ENCODE results near the gene FAM174B. TPM values are rescaled to one million over a fixed set of nuclear protein-coding genes. Genes with fewer than 3 reads are reported as not detected.
A peak's percentile ranks its signal among the peaks of the same experiment; 100 is the strongest.

Gene FAM174B
- 1 to 10 TPM; 4.0 to 4.9 TPM for total RNA-seq

DNA sequence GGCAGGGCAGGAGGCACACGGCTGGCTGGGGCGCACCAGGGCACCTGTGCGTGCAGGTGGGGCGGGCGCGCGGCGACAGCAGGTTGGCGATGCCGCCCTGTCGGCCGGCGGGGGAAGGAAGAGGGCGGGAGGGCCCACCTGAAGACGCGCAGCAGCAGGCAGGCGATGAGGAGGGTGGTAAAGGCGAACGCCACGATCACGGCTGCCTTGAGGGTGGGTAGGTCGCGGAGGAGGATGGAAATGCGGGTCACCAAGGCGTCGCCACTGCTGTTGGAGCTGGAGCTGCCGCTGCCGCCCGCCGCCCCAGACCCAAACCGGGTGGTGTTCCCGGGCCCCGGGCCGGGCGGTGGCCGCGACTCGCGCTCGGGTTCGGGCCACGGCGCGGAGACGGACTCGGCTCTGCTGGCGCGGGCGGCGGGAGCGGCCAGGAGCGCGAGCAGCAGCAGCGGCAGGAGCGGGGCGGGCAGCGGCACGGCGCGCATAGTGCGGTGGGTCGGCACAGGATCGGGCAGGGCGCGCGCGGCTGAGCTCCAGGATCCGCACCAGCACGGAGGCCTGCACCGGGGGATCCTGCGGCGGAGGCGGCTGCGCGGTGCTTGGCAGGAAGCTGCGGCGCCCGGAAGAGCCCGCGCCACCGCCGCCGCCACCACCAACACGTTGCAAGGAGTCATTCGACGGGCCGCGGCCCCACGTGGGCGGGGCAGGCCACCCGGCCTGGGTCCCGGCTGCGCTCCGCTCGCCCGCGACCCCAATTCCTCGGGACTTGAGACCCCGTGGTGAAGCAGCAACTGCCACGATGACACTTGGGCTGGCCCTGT, at the start of gene FAM174B:
TSS of gene FAM174B (minus strand) at position 598 of the 818 bp plus-strand sequence.
- ChIA-PET CTCF (interaction anchor here (0.6 kb wide), 1 partner anchor 162 kb away, joined by 4 read pairs; no protein-coding TSS in a partner anchor), POLR2A (no interaction called here)
- Mint-ChIP-seq H3K4me3 (peak within 1 kb of the TSS; percentile 66), H3K36me3 (ENCODE audit: low read depth) (peaks cover 2% of the 10 kb centered on the region), H3K4me1 (peaks cover 8% of the 10 kb centered on the region), H3K27ac (no peak within 1 kb of the TSS), H3K27me3 (peaks cover 25% of the 10 kb centered on the region), H3K9me3 (ENCODE audit: low read depth) (no peaks in the 10 kb centered on the region)
- ATAC-seq: peak; percentile 79
- intact Hi-C loops (cut with DNase I, micrococcal nuclease): loop anchor here in 1 of 2 experiments (2.0 kb wide), 1 partner anchor 29 kb away; no protein-coding TSS in a partner anchor
- DNase-seq: peak; percentile 66

DNA sequence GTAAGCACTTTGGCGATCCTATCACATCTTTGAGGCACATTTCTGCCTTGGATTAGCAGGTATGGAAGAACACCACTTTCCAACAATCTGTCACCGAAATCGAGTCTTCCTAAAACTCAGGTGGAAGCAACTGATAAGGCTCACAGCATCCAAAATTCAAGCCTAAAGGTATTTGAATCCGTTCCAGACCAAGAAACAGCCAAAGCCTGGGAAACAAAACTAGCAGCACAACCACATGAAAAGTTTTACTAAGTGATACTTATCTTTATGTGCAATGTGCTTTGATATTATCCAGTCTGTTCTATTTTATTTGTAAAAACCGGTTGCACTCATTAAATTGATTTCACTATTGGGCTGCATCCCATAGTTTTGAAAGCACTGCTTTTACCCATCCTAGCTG, 40.5 kb upstream of the FAM174B start:
- Mint-ChIP-seq H3K27me3 (peaks cover 2% of the 10 kb centered on the region), H3K4me1 (no peaks in the 10 kb centered on the region), H3K4me3 (no peak overlapping the region), H3K9me3 (ENCODE audit: low read depth) (peaks cover 4% of the 10 kb centered on the region), H3K27ac (no peak overlapping the region), H3K36me3 (ENCODE audit: low read depth) (peaks cover 4% of the 10 kb centered on the region)
- no peak for ATAC-seq
- POLR2A ChIA-PET: no interaction called here
- intact Hi-C loops (cut with DNase I, micrococcal nuclease): no loop called here
- DNase-seq: no peak
- CTCF ChIA-PET: no interaction called here

DNA sequence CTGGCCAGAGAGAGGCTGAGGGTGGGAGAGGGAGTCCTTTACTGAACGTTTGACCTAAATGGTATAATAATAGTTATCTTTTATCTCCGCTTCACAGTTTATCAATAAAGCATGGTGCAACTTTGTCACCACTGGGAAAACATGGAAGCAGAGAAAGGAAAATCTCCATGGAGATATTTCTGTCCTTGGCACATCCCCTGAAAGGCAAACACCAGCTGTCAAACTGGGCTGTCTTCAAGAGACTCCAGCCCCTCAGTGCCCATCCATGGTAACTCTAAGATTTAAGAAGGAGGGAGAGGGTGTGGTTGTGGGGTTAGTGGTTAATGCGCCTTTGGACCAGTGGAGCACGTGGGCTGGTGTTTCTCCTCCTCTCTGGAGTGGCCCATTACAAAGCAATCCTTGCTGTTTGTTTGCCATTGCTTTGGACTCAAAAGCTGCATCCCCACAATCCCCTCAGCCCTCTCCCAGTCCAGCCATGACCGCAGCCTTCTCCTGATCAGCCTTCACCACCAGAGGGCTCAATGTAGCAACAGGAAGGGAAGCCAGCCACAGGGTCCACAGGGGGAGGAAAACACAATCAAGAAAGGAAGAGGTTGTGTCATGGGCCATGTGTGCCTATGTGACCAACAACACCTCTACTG, 38.2 kb upstream of the FAM174B start:
- H3K4me3 Mint-ChIP-seq: no peak overlapping the region
- POLR2A ChIA-PET: no interaction called here
- peaks cover 6% of the 10 kb centered on the region for H3K9me3 Mint-ChIP-seq (ENCODE audit: low read depth)
- CTCF ChIA-PET: no interaction called here
- H3K36me3 Mint-ChIP-seq (ENCODE audit: low read depth): peaks cover 3% of the 10 kb centered on the region
- intact Hi-C loops (cut with DNase I, micrococcal nuclease): no loop called here
- H3K27ac Mint-ChIP-seq: no peak overlapping the region
- no peaks in the 10 kb centered on the region for H3K27me3 Mint-ChIP-seq
- DNase-seq (no peak), ATAC-seq (no peak)
- H3K4me1 Mint-ChIP-seq: no peaks in the 10 kb centered on the region

DNA sequence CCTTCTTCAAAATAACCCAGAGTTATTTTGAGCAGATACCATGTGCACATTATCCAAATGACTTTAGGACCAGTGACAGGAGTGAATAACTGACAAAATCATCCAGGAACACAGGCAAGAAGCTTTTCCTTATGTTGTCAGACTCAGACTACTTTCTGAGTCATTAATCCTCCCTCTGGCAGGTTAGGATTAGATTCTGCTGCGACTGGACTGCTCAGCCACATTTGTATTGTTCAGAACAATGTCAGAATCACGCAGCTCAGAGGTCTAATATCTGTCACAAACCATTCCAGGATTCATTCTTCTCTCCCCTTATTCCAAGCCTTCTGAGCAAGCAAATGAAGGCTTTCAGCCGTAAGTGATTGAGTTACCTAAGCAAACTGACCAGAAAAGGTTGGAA, 34.8 kb upstream of the FAM174B start:
- ChIA-PET POLR2A (no interaction called here), CTCF (no interaction called here)
- Mint-ChIP-seq H3K27ac (no peak overlapping the region), H3K4me3 (no peak overlapping the region), H3K4me1 (no peaks in the 10 kb centered on the region), H3K9me3 (ENCODE audit: low read depth) (peaks cover 6% of the 10 kb centered on the region), H3K36me3 (ENCODE audit: low read depth) (no peaks in the 10 kb centered on the region), H3K27me3 (no peaks in the 10 kb centered on the region)
- ATAC-seq (no peak), DNase-seq (no peak)
- intact Hi-C loops (cut with DNase I, micrococcal nuclease): no loop called here

DNA sequence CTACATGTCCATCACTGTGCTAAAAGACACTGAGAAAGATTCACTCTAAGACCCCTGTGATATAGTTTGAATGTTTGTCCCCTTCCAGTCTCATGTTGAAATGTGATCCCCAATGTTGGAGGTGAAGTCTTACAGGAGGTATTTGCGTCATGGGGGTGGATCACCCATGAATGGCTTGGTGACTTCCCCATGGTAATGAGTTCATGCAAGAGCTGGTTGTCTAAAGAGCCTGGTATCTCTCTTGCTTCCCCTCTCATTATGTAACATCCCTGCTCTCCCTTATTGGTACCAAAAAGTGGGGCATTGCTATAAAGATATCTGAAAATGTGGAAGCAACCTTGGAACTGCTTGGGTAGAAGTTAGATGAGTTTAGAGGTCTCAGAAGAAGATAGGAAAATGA, 32.2 kb upstream of the FAM174B start:
- DNase-seq (no peak), ATAC-seq (no peak)
- intact Hi-C loops (cut with DNase I, micrococcal nuclease): no loop called here
- no peaks in the 10 kb centered on the region for H3K4me1 Mint-ChIP-seq
- CTCF ChIA-PET: interaction anchor here (1.1 kb wide), 1 partner anchor 22 kb away, joined by 3 read pairs; no protein-coding TSS in a partner anchor
- H3K4me3 Mint-ChIP-seq: no peak overlapping the region
- H3K36me3 Mint-ChIP-seq (ENCODE audit: low read depth): no peaks in the 10 kb centered on the region
- H3K27ac Mint-ChIP-seq: no peak overlapping the region
- H3K27me3 Mint-ChIP-seq: no peaks in the 10 kb centered on the region
- H3K9me3 Mint-ChIP-seq (ENCODE audit: low read depth): peaks cover 6% of the 10 kb centered on the region
- POLR2A ChIA-PET: no interaction called here

DNA sequence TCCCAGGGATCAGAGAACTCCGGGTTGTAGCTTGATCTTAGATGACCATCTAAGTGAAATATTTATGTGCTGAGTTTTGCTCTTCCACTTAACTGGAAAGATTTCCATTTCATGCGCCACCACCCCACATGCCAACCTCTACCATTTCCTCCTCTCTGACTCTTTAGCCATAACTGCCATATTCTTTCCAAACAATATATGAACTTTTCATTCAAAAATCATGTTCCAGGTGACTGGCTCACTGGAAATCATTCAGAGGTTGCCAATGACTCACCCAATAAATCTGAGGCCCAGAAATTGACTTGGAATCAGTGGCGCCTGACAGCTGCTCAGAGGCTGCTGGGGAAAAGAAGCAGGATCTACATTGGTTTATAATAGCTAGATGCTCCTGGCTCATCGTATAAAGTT, 31.6 kb upstream of the FAM174B start:
- ChIA-PET POLR2A (no interaction called here), CTCF (no interaction called here)
- H3K36me3 Mint-ChIP-seq (ENCODE audit: low read depth): no peaks in the 10 kb centered on the region
- no peak overlapping the region for H3K27ac Mint-ChIP-seq
- DNase-seq: no peak
- H3K4me1 Mint-ChIP-seq: no peaks in the 10 kb centered on the region
- intact Hi-C loops (cut with DNase I, micrococcal nuclease): no loop called here
- ATAC-seq: no peak
- H3K4me3 Mint-ChIP-seq: no peak overlapping the region
- H3K9me3 Mint-ChIP-seq (ENCODE audit: low read depth): peaks cover 6% of the 10 kb centered on the region
- H3K27me3 Mint-ChIP-seq: no peaks in the 10 kb centered on the region

DNA sequence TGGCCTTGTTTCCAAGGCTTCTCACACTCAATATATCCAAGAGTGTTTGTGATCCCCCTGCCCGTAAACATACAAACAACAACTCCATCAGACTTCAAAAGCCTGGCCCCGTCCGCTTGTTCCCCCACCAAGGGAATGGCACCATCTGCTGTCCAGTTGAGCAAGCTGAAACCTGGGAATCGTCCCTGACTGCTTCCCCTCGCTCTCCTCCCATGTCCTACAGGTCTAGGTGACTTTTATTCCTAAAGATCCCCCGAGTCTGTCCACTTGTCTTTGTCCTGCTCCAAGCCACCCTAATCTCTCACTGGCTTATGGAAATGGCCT, 27.9 kb upstream of the FAM174B start:
- ATAC-seq (no peak), DNase-seq (peak; percentile 16)
- intact Hi-C loops (cut with DNase I, micrococcal nuclease): no loop called here
- peaks cover 3% of the 10 kb centered on the region for H3K27me3 Mint-ChIP-seq
- CTCF ChIA-PET: interaction anchor here (0.7 kb wide), 1 partner anchor 352 kb away, joined by 3 read pairs; no protein-coding TSS in a partner anchor
- H3K4me3 Mint-ChIP-seq: no peak overlapping the region
- peaks cover 3% of the 10 kb centered on the region for H3K9me3 Mint-ChIP-seq (ENCODE audit: low read depth)
- POLR2A ChIA-PET: no interaction called here
- H3K36me3 Mint-ChIP-seq (ENCODE audit: low read depth): no peaks in the 10 kb centered on the region
- no peak overlapping the region for H3K27ac Mint-ChIP-seq
- no peaks in the 10 kb centered on the region for H3K4me1 Mint-ChIP-seq

DNA sequence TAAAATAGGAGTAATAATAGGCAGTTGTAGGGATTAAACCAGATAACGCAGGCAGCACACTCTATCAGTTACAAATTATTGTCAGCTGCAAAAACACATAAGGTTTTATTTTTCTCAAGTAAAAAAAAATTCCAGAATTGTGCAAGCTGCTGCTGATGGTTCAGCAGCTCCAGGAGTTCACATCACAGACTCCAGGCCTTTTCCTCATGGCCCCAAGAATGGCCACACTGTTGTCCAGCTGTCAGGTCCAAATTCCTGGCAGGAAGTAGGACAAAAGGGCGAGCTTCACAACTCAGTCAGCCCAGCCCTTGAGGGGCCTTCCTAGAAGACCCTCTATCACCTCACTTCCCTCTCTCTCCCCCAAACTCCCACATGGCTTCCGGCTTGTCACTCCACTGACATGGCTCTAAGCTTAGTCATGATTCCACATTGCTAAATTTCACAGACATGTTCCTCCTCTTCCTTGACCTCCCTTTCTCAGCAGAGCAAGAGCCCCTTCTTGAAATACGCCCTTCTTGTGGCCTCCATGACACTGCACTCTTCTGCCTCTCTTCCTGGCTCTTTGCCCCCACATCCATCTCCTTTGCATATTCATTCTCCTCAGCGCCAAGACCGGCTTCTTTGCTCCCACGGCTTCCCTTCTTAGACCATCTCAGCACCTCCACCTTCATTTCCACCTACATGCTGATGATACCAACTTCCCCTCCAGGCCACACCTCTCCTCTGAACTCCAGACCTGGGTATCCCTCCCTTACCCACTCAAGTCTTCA, 27.4 kb upstream of the FAM174B start:
- peaks cover 1% of the 10 kb centered on the region for H3K9me3 Mint-ChIP-seq (ENCODE audit: low read depth)
- H3K4me3 Mint-ChIP-seq: no peak overlapping the region
- H3K36me3 Mint-ChIP-seq (ENCODE audit: low read depth): no peaks in the 10 kb centered on the region
- ChIA-PET POLR2A (no interaction called here), CTCF (interaction anchor here (0.7 kb wide), 1 partner anchor 353 kb away, joined by 3 read pairs; no protein-coding TSS in a partner anchor)
- H3K27me3 Mint-ChIP-seq: peaks cover 8% of the 10 kb centered on the region
- H3K4me1 Mint-ChIP-seq: no peaks in the 10 kb centered on the region
- no peak for ATAC-seq
- no peak for DNase-seq
- intact Hi-C loops (cut with DNase I, micrococcal nuclease): no loop called here
- no peak overlapping the region for H3K27ac Mint-ChIP-seq

DNA sequence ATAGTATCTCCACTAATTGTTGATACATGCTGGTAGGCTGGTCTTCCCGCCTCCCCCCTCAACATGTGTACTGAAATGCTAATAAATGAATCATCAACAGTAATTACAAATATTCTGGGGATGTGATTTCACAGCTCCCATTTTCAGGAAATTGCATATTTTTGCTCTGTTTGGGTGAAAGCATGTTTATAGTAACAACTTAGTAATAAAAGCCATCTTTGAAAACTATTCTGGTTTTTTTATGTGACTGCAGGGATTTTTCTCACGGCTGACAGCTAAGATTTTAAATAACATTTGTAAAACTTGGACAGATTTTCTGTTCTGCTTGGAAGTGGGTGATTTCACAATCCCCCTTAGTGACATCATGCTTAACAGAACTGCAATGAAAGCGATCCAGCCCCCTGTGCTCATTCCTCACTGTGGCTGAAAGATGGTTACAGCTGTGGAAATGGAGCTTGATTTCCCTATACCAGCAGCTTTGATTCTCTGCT, 25.6 kb upstream of the FAM174B start:
- H3K9me3 Mint-ChIP-seq (ENCODE audit: low read depth): no peaks in the 10 kb centered on the region
- ChIA-PET POLR2A (no interaction called here), CTCF (interaction anchor here (1.3 kb wide), 1 partner anchor 11 kb away, joined by 5 read pairs; no protein-coding TSS in a partner anchor)
- H3K27ac Mint-ChIP-seq: no peak overlapping the region
- no peak for ATAC-seq
- H3K4me1 Mint-ChIP-seq: no peaks in the 10 kb centered on the region
- H3K27me3 Mint-ChIP-seq: peaks cover 8% of the 10 kb centered on the region
- intact Hi-C loops (cut with DNase I, micrococcal nuclease): no loop called here
- H3K36me3 Mint-ChIP-seq (ENCODE audit: low read depth): no peaks in the 10 kb centered on the region
- no peak for DNase-seq
- H3K4me3 Mint-ChIP-seq: no peak overlapping the region

DNA sequence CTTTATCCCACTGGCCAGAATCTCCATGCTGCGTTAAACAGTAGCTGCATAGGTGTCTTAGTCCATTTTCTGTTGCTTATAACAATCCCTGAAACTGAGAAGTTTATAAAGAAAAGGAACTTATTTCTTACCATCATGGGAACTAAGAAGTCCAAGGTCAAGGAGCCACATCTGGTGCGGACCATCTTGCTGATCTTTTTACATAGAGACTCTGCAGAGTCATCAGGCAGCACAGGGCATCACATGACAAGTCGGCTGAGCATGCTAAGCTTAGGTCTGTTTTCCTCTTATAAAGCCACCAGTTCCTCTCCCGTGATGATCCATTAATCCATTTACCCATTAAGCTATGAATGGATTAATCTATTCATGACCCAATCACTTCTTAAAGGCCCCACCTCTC, 22.4 kb upstream of the FAM174B start:
- no peak for DNase-seq
- H3K4me3 Mint-ChIP-seq: no peak overlapping the region
- H3K27ac Mint-ChIP-seq: no peak overlapping the region
- intact Hi-C loops (cut with DNase I, micrococcal nuclease): no loop called here
- H3K36me3 Mint-ChIP-seq (ENCODE audit: low read depth): no peaks in the 10 kb centered on the region
- no peak for ATAC-seq
- ChIA-PET POLR2A (no interaction called here), CTCF (no interaction called here)
- H3K4me1 Mint-ChIP-seq: no peaks in the 10 kb centered on the region
- no peaks in the 10 kb centered on the region for H3K9me3 Mint-ChIP-seq (ENCODE audit: low read depth)
- peaks cover 9% of the 10 kb centered on the region for H3K27me3 Mint-ChIP-seq

DNA sequence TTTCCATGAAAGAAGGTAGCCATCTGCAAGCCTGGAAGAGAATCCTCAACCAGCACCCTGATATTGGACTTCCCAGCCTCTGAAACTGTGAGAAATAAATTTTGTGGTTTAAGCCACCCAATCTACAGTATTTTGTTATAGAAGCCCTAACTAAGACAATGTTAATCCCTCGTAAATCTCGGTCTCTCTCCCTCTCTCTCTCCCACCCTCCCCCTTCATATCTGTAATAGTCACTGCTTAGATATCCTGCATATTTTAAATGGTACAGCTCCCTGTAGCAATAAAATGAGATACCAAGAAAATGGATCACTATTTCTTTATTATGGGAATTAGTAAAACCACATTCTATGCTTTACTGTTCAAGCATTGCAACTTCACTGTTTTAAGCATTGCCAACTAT, 21.0 kb upstream of the FAM174B start:
- Mint-ChIP-seq H3K27me3 (peaks cover 9% of the 10 kb centered on the region), H3K4me1 (no peaks in the 10 kb centered on the region), H3K27ac (no peak overlapping the region), H3K4me3 (no peak overlapping the region), H3K36me3 (ENCODE audit: low read depth) (no peaks in the 10 kb centered on the region), H3K9me3 (ENCODE audit: low read depth) (no peaks in the 10 kb centered on the region)
- DNase-seq: no peak
- CTCF ChIA-PET: no interaction called here
- POLR2A ChIA-PET: no interaction called here
- intact Hi-C loops (cut with DNase I, micrococcal nuclease): no loop called here
- ATAC-seq: no peak
